Parathyroid adenoma (tissue), 2 donors: ENCODE measurements around the gene GAS7.

Experiments
- H2AFZ ChIP-seq: fragments of 300-600 bp; sonication (generic); one replicate; pipeline ENCODE4 v1.7.0; 2017; ENCODE audit warnings: antibody characterized with exemption, mild to moderate bottlenecking
- H3K27ac ChIP-seq: fragments of 300-600 bp; sonication (generic); one replicate; pipeline ENCODE4 v1.7.0; 2017
- H3K27me3 ChIP-seq: fragments of 300-600 bp; sonication (generic); one replicate; pipeline ENCODE4 v1.7.0; 2017; ENCODE audit warnings: low read length; ENCODE audit not compliant: control insufficient read depth, insufficient read depth
- H3K36me3 ChIP-seq: fragments of 300-600 bp; sonication (generic); one replicate; pipeline ENCODE4 v1.7.0; 2017; ENCODE audit warnings: low read length; ENCODE audit not compliant: control insufficient read depth, insufficient read depth
- H3K4me1 ChIP-seq: fragments of 300-600 bp; sonication (generic); one replicate; pipeline ENCODE4 v1.7.0; 2017; ENCODE audit warnings: control low read depth
- H3K4me2 ChIP-seq: fragments of 300-600 bp; sonication (generic); one replicate; pipeline ENCODE4 v1.7.0; 2017; ENCODE audit warnings: low read length
- H3K4me3 ChIP-seq: fragments of 300-600 bp; sonication (generic); one replicate; pipeline ENCODE4 v1.7.0; 2017; ENCODE audit warnings: low read depth, low read length
- H3K79me2 ChIP-seq: fragments of 300-600 bp; sonication (generic); one replicate; pipeline ENCODE4 v1.7.0; 2017; ENCODE audit warnings: control low read depth
- H3K9ac ChIP-seq: fragments of 300-600 bp; sonication (generic); one replicate; pipeline ENCODE4 v1.7.0; 2017; ENCODE audit warnings: mild to moderate bottlenecking
- H3K9me3 ChIP-seq: fragments of 300-600 bp; sonication (generic); one replicate; pipeline ENCODE4 v1.7.0; 2017; ENCODE audit warnings: low read length; ENCODE audit not compliant: control insufficient read depth
- CTCF ChIP-seq: fragments of 300-600 bp; sonication (generic); IDR thresholded peaks from one replicate; pipeline ENCODE4 v1.7.0; 2017; ENCODE audit warnings: antibody characterized with exemption, mild to moderate bottlenecking
- donor health status: primary hyperparathyroidism.

GAS7 gene

GRCh38 chr17:9956474-9957131 lies 241.8 kb downstream of the GAS7 start:
- Histone ChIP-seq H3K4me1 (no peaks in the 10 kb centered on the region), H3K27me3 (no peaks in the 10 kb centered on the region), H3K27ac (no peak overlapping the region)

GRCh38 chr17:9953492-9953891 lies 244.9 kb downstream of the GAS7 start:
- Histone ChIP-seq H3K27ac (no peak overlapping the region), H3K36me3 (no peaks in the 10 kb centered on the region), H3K79me2 (no peaks in the 10 kb centered on the region)

More at GRCh38 chr17:9956474-9957131, 241.8 kb downstream of the GAS7 start:
- H3K9me3 ChIP-seq, result no peaks in the 10 kb centered on the region
- no peak overlapping the region for H3K9ac ChIP-seq
- H3K79me2 ChIP-seq, result no peaks in the 10 kb centered on the region
- TF ChIP-seq CTCF, result no peak
- H2AFZ ChIP-seq, result no peak overlapping the region
- H3K4me2 ChIP-seq, result no peak overlapping the region
- no peaks in the 10 kb centered on the region for H3K36me3 ChIP-seq
- H3K4me3 ChIP-seq, result no peak overlapping the region

GRCh38 chr17:9951803-9952202 lies 246.6 kb downstream of the GAS7 start:
- Histone ChIP-seq H3K9me3 (no peaks in the 10 kb centered on the region), H3K79me2 (no peaks in the 10 kb centered on the region), H3K4me3 (no peak overlapping the region), H3K27ac (no peak overlapping the region), H3K4me1 (no peaks in the 10 kb centered on the region), H2AFZ (no peak overlapping the region), H3K27me3 (no peaks in the 10 kb centered on the region), H3K36me3 (no peaks in the 10 kb centered on the region), H3K9ac (no peak overlapping the region), H3K4me2 (no peak overlapping the region)
- no peak for TF ChIP-seq CTCF

More at GRCh38 chr17:9953492-9953891, 244.9 kb downstream of the GAS7 start:
- H3K9me3 ChIP-seq, result no peaks in the 10 kb centered on the region
- H2AFZ ChIP-seq, result no peak overlapping the region
- TF ChIP-seq CTCF, result no peak
- no peak overlapping the region for H3K4me3 ChIP-seq
- no peaks in the 10 kb centered on the region for H3K4me1 ChIP-seq
- H3K9ac ChIP-seq, result no peak overlapping the region
- no peak overlapping the region for H3K4me2 ChIP-seq
- no peaks in the 10 kb centered on the region for H3K27me3 ChIP-seq

GRCh38 chr17:9948928-9949327 lies 249.5 kb downstream of the GAS7 start:
- Histone ChIP-seq H2AFZ (no peak overlapping the region), H3K4me2 (no peak overlapping the region), H3K36me3 (no peaks in the 10 kb centered on the region), H3K79me2 (no peaks in the 10 kb centered on the region), H3K27ac (no peak overlapping the region), H3K4me1 (no peaks in the 10 kb centered on the region), H3K4me3 (no peak overlapping the region), H3K27me3 (no peaks in the 10 kb centered on the region), H3K9me3 (no peaks in the 10 kb centered on the region), H3K9ac (no peak overlapping the region)
- TF ChIP-seq CTCF, result no peak

- H3K4me1 ChIP-seq, result no peaks in the 10 kb centered on the region
- no peak overlapping the region for H3K9ac ChIP-seq
- no peak overlapping the region for H2AFZ ChIP-seq
- H3K4me2 ChIP-seq, result no peak overlapping the region
- no peaks in the 10 kb centered on the region for H3K79me2 ChIP-seq
- H3K36me3 ChIP-seq, result no peaks in the 10 kb centered on the region
- no peak for TF ChIP-seq CTCF
- H3K4me3 ChIP-seq, result no peak overlapping the region
- no peak overlapping the region for H3K27ac ChIP-seq
- H3K9me3 ChIP-seq, result no peaks in the 10 kb centered on the region
- no peaks in the 10 kb centered on the region for H3K27me3 ChIP-seq
These were observed 253.7 kb downstream of the GAS7 start for GRCh38 chr17:9944704-9945103.
